GM23248 (cell line): ENCODE measurements around the gene SLC38A5.

ENCODE experiments used
- EZH2 ChIP-seq: fragments of 200-600 bp; sonication (generic); IDR thresholded peaks from 2 replicates; pipeline ENCODE4 v1.6.1; 2018; ENCODE audit warnings: antibody characterized with exemption, mild to moderate bottlenecking; ENCODE audit not compliant: insufficient read depth, poor library complexity, severe bottlenecking
- EZH2phosphoT487 ChIP-seq: fragments of 200-600 bp; sonication (generic); IDR thresholded peaks from 2 replicates; pipeline ENCODE4 v1.6.1; 2018; ENCODE audit warnings: antibody characterized with exemption, moderate library complexity, mild to moderate bottlenecking, low read depth; ENCODE audit not compliant: insufficient read depth

DNA sequence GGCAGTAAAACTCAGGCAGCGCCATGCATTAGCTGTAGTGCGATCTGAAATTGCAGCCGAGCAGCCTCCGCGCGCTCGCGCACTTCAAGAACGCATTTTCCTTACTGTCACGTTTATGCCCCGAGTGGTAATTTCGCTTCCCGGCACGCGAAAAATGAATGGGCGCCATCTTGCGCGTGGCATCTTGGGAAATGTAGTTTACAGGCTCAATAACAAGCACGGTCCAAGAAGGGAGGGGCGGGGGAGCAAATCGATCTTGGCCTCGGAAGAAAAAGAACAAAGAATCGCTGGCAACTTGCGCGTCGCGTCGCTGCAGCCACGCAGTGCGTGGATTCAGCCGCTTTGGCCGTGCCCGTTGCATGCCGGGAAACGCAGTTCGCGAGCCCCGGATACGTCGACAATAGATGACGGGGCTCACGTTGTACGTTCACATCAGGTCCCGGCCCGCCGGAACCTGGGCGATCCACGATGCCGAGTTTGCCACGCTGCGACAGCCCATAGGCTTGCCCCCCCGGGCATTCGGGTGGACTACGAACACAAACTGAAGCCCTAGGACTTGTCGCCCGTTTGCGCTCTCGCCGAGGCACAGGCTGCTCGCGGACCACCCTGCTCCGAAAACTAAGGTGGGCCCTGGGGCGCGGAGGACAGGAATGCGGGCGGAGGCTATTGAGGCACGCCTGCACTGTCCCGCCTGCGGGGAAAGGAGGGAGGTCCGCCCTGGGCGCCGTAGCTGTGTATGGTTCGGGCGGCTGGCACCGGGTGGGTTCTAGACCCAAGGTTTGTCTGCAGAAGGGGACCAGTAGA lies 5.9 kb upstream of the SLC38A5 start, which contains the start of gene FTSJ1:
- TF ChIP-seq EZH2phosphoT487 (no peak), EZH2 (no peak)
